K562 (cell line): ENCODE measurements around the gene CATSPER3.

Experiments used
- JUND ChIP-seq, 2 experiments: IDR thresholded peaks; 2 replicates in 1 of 2; 3 replicates in 1 of 2; pipeline ENCODE4 v1.6.1; 2011; ENCODE audit warnings: borderline replicate concordance in 2 of 2, low read depth in 2 of 2, low read length in 2 of 2, improper control_type of control experiment in 1 of 2, missing biosample characterization in 1 of 2, missing genetic modification characterization in 1 of 2, missing genetic modification reagents in 1 of 2
- KDM4B ChIP-seq, 2 experiments: fragments of 450-650 bp in 1 of 2; sonication (generic) in 1 of 2; IDR thresholded peaks; 2 replicates each; pipeline ENCODE4 v1.6.1; 2016 to 2017; ENCODE audit warnings: borderline replicate concordance in 2 of 2, antibody characterized with exemption in 1 of 2, low read depth in 1 of 2, mild to moderate bottlenecking in 1 of 2
- SLC30A9 ChIP-seq: fragments of 250-450 bp; sonication (Bioruptor Pico); IDR thresholded peaks from 2 replicates; pipeline ENCODE4 v1.8.0; 2022; ENCODE audit warnings: mild to moderate bottlenecking, moderate library complexity

DNA sequence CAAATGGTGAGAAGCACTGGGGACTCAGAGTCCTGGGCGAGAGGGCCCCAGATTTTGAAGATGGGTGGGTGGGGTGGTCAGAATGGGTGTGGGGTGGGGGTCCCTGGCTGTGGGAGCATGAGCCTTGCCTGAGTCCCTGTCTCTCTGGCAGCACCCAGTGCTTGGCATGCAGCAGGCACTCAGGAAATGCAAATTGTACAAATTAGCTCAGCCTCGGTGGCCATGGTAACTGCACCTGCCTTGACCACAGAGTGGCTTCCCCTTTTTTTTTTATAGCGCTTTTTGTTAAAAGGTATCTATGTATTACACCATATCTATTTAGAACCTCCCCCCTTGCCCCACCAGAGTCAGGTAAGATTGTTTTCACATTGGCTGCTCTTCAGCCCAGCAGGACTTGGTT, 85.6 kb downstream of the CATSPER3 start:
- no peak for TF ChIP-seq KDM4B (IDR thresholded peaks at IDR 0.05; ENCODE audit: borderline replicate concordance in 2 of 2, low read depth in 1 of 2)
- TF ChIP-seq SLC30A9 (CRISPR knock-in tag): no peak
- no peak for TF ChIP-seq JUND (IDR thresholded peaks at IDR 0.05; ENCODE audit: borderline replicate concordance, low read depth, low read length)
- no peak for TF ChIP-seq JUND (tag; IDR thresholded peaks at IDR 0.05; ENCODE audit: borderline replicate concordance, low read depth, low read length)
